Right renal pelvis (tissue), 4 donors: ENCODE results near the gene POU5F1. TPM values are rescaled to one million over a fixed set of nuclear protein-coding genes. Genes with fewer than 3 reads are reported as not detected.
"Not testable (repeated sequence)": the region's sequence is repeated elsewhere in the genome, so short reads cannot be mapped to it uniquely, and the experiment has no call there.

Experiments
- DNase-seq, 4 donors: peaks; one replicate each; pipeline ENCODE4 v3.0.0-alpha.2; 2013; ENCODE audit warnings: low read depth in 4 of 4, low spot score in 3 of 4, missing footprints in 1 of 4
- polyA plus RNA-seq, 4 donors: library from polyadenylated mRNA; unstranded; fragments of 120-200 nt; gene quantifications; one replicate each; pipeline ENCODE4 v1.2.1, GENCODE V29; 2013; ENCODE audit not compliant: insufficient read length in 4 of 4

Gene POU5F1
- polyA plus RNA-seq, 4 donors: 1.6 to 7.3 (median 3.0) TPM

DNA sequence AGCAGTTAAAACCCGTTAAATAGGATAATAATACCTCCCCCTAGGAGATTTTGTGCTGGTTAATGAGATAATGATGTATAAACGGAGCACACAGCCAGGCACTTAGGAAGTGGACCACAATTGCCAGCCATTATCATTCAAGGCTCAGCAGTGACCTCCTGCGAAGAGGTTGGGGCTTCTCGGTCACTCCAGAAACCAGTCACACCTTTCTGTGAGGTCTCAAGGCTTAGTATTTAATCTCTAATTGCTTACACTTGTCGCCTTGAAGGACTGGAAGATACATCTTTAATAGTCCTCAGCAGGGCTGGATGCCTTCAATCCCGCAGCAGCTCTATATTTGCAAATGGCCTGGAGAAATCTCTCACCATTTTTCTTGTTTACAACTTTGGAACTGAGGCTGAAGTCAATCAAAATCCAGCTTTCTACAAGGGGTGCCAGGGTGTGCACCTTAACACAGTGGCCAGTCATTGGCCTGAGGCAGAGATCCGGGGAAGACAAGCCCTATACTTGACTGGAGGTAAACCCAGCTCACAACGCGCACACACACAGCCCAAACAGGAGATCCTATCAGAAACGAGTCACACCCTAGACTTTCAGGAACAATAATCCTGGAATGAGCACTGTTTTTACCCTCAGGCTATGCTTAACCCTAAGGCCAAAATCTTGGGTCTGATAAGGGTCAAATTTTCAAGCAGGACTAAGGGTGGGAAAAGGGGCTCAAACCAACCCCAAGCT, 1.2 kb downstream of the POU5F1 start:
- DNase-seq: no peak

GRCh38 chr6:31168606-31169005, 1.9 kb downstream of the POU5F1 start:
- no peak for DNase-seq

DNA sequence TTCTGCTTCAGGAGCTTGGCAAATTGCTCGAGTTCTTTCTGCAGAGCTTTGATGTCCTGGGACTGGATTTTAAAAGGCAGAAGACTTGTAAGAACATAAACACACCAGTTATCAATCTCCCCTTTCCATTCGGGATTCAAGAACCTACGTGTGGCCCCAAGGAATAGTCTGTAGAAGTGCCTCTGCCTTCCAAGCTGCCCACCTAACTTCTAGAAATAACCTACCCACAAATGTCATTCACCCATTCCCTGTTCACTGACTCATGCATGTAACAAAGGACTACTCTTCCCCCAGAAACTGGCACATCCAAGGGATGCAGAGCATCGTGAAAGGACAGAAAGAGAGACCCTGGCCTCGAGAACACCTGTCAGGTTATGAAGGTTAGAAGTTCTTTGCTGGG, 4.5 kb downstream of the POU5F1 start:
- DNase-seq: no peak

DNA sequence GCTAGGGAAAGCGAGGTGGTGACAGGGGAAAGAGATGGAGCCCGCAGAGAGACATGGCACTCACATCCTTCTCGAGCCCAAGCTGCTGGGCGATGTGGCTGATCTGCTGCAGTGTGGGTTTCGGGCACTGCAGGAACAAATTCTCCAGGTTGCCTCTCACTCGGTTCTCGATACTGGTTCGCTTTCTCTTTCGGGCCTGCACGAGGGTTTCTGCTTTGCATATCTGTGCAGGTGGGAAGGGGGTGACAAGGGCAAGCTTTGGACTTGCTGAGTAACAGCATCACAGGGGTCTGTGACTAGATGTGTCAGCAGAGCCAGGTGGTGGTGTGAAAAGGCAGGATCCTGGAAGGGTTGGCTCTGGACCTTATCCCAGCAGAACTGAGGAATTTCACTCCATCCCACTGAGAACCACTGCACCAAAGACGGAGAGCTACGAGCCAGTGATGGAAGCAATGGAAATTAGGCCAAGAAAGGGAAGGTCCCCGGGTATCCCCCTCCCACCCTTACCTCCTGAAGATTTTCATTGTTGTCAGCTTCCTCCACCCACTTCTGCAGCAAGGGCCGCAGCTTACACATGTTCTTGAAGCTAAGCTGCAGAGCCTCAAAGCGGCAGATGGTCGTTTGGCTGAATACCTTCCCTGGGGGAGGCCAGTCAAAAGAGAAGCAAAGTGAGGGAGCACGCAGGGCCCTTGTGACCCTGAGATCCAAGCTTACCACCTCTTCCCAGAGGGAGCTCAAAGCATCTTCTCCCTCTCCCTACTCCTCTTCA, 5.2 kb downstream of the POU5F1 start:
- DNase-seq: not testable (repeated sequence)

DNA sequence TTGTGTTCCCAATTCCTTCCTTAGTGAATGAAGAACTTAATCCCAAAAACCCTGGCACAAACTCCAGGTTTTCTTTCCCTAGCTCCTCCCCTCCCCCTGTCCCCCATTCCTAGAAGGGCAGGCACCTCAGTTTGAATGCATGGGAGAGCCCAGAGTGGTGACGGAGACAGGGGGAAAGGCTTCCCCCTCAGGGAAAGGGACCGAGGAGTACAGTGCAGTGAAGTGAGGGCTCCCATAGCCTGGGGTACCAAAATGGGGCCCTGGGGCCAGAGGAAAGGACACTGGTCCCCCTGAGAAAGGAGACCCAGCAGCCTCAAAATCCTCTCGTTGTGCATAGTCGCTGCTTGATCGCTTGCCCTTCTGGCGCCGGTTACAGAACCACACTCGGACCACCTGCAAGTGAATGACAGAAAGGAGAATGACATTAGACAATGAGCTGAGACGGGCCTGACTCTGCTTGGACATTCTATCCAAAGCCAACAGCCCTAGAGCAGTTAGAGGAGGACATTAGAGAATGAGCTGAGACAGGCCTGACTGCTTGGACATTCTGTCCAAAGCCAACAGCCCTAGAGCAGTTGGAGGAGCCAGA, 5.9 kb downstream of the POU5F1 start:
- not testable (repeated sequence) for DNase-seq

DNA sequence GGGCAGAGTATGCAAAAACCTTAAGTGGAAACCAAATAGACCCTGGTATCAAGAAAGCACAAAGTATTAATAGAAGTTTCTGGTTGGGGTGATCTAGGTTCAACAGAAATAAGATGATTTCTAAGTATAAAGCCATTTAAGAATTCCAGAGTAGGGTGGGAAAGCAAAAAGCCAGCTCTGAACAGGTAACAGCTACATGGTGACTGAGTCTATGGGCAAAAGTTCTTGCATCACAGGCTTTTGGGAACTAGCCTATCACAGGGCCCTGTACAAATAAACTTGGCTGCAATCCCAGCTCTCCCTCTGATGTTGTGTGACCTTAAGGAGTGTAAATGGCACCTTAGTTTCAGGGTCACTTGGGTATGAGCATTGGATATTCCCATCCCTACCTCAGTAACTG, 6.6 kb downstream of the POU5F1 start:
- DNase-seq: no peak

DNA sequence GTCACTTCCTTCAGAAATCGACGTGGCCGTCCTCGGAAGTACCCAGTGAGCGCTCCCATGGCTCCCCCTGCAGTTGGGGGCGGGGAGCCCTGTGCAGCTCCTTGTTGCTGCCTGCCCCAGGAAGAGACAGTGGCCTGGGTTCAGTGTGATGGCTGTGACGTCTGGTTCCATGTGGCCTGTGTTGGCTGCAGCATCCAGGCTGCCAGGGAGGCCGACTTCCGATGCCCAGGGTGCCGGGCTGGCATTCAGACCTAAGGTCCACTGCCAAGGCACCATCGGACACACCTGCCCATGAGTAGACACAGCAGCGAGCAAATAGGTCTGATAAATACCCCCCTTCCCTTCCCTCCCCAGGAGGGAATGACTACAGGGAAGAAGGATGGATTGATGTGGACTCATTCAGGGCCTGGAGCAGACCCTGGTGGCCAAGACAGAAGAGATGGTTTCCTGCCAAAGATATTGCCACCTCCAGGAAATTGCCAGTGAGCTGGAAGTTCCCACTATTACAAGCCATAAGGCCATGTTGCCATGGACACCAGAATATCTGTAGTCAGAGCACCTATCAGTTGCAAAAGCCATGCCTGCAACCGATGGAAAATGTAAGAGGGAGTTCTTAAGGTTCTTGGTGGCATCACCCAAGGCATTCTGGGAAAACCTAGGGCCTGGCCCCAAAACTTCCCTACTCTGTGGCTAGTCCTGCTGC, 7.9 kb downstream of the POU5F1 start:
- DNase-seq: no peak

GRCh38 chr6:31161216-31162126, 9.0 kb downstream of the POU5F1 start:
- DNase-seq: no peak

- peak in 1 of 4 donors; percentile 20 for DNase-seq
These were observed 11.3 kb downstream of the POU5F1 start for GRCh38 chr6:31158863-31159855.

DNA sequence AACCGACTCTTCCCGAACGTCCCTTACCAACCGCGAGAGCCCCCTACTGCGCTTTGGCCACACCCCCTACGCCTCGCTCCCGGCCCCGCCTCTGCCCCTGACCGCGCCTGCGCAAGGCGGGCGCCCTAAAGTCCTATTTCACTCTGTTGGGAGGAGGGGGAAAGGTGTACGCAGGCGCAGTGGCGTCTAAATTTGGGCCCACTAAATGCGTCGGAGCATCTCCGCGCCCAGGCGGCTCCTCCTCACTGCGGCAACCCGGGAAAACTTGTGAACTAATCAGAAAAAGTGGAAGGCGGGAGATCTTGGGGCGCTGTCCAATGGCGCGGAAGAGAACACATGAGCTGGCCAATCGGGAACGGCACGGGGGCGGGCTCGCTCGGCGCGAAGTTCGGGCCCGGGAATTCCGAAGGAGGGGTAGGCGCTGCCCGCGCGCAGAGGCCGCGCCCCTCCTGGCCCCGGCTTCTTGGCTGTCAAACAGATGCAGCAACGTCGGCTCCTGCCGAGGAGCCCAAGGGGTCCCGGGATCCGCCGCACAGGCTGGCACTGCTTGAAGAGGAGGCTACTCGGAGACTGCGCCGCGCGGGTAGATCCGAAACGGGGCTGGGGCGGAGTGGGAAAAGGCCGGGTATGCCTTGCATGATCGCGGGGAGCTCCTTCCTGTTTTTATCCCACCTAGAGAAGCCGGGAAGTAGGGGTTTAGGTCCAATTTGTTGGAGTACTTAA, 12.2 kb downstream of the POU5F1 start, which contains the start of gene TCF19:
TCF19 (plus strand) TSS at position 450 of the 723 bp plus-strand sequence. CDS start 881 bp downstream, outside the sequence.
- peak; percentile 98 to 99 (median 98) for DNase-seq

DNA sequence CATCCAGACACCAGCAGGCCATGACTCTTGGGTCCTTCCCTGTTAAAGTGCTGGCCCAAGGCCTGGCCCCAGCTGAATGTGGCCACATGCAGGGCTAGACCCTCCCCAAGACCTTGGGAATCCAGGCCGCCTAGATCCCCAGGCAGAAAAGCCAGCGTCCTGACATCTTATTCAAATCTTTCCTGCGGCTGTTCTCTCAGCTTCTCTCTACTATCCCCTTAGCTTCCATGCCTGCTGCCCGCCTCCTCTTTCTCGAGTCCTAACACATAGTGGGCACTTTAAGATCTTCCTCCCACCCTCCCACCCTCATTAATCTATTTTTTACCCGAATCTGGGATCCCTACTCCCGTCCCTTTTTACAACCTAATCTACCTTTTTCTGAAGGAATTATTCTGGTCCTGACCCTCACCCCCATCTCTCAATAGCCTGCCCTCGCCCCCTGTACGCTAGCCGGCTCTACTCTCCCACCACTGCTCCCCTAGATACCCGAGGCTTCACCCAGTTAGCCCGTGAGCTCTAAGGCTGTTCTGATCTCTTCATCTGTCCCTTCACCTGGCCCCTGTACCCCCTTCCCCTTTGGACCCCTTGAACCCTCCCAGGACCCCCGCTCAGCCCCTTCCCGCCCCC, 12.9 kb downstream of the POU5F1 start, which contains the start of gene CCHCR1:
CCHCR1 (minus strand) TSS at position 290 of the 627 bp plus-strand sequence; CDS start at position 88, 202 bp downstream.
- DNase-seq: no peak

DNA sequence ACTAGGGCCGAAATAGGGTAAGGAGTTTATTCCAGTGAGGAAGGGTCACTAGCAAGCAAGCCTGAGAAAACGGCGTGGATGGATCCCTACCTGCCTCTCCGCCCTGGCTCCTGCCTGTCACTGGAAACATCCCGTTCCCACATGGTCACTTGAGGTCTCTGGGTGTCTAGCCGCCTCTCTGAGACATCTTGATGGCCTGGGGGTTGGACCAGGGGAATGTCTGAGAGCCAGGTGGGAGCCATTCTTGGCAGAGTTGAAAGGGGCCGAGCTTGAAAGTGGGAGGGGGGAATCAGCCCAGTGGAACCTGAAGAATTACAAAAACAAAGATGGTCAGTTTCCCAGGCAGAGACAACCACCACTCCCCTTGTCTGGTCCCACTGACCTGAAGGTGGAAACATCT, 13.8 kb downstream of the POU5F1 start:
- DNase-seq: no peak

GRCh38 chr6:31154436-31154835, 16.0 kb downstream of the POU5F1 start:
- DNase-seq: no peak

DNA sequence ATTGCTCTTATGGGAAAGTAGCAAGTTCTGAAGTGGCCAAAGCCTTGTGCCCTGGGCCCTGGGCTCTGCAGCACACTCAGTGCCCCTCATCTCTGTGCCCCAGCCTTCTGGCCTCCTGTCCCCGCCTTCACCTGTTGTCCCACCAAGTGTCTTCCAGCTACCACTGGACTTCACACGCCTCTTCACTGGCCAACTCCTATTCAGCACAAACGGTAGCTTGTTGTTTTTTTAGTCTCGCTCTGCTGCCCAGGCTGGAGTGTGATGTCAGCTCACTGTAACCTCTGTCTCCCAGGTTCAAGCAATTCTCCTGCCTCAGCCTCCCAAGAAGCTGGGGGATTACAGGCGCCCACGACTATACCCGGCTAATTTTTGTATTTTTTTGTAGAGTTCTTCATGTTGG, 17.7 kb downstream of the POU5F1 start:
- peak in 1 of 4 donors; percentile 20 for DNase-seq

- DNase-seq: no peak
These were observed 20.5 kb downstream of the POU5F1 start for GRCh38 chr6:31149827-31150447.

DNA sequence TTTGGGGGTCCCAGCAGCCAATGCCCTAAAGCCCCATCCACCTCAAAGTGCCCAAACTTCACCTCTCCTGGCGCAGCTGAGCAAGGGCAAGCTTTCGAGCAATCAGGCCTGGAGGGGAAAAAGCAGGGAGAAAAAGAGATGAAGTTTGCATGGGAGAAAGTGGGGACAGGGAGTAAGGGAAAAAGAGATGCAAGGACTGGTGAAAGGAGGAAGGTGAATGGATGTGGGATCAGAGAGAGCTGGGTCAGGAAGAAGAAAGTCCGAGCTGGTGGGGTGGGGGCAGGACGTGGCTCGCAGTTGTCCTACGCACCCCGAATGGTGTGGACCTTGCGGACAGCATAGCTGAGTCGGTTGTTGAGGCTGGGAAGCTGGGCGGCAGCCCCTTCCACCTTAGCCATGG, 25.1 kb downstream of the POU5F1 start:
- DNase-seq: no peak

- DNase-seq: no peak
These were observed 25.5 kb downstream of the POU5F1 start for GRCh38 chr6:31144970-31145340.
